Left forelimb (tissue), 1 donor: ENCODE data around the gene TKTL1.
"Not testable (repeated sequence)": the region's sequence is repeated elsewhere in the genome, so short reads cannot be mapped to it uniquely, and the experiment has no call there.

ENCODE experiments used
- DNase-seq: peaks from one replicate; pipeline ENCODE4 v3.0.0-alpha.2; 2018; ENCODE audit warnings: low spot score

The TKTL1 gene

DNA sequence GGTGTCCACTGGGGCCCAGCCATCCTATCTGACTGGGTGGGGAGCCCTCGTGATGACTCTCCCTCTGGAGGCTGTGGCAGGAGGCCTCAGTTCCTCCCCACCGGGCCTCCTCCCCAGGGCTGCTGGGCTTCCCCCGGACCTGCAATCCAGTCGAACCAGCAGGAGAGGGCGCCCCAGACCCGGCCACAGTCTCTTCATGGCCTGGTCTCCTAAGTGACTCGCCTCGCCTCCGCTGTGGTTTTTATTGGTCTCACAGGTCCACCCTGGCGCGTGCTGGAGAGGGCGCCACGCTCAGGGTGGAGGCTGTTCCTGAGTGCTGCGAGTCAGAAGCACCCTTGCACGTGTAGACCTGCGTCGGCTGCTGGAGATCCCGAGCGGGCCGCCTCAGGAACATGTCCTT is 48.0 kb downstream of the TKTL1 start:
- DNase-seq: not testable (repeated sequence)

GRCh38 chrX:154348114-154348531 is 52.5 kb downstream of the TKTL1 start:
- no peak for DNase-seq

GRCh38 chrX:154348646-154349358 is 53.2 kb downstream of the TKTL1 start:
- DNase-seq: no peak

- DNase-seq: no peak
Measured at GRCh38 chrX:154349359-154349935, 53.9 kb downstream of the TKTL1 start.

- DNase-seq: no peak
Measured at GRCh38 chrX:154349979-154350378, 54.4 kb downstream of the TKTL1 start.

GRCh38 chrX:154350429-154351182 is 55.0 kb downstream of the TKTL1 start:
- no peak for DNase-seq

GRCh38 chrX:154351183-154352011 is 55.8 kb downstream of the TKTL1 start:
- no peak for DNase-seq

DNA sequence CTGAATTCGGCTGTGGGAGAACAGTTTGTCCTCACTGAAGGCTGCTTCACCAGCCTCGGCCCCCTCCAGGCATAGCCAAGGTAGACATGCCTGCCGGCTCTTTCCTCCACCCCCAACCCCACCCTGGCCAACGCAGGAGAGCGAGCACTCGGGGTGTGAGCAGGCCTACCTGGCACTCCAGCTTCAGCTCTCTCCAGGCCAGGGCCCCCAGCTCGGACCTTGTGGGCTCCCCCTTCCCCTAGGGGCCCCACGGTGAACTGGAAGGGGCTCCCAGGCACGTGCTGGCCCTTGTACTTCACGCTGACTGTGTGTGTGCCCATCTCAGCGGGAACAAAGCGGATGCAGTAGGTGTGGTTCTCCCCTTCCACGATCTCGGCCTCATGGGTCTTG is 56.4 kb downstream of the TKTL1 start:
- DNase-seq: no peak

DNA sequence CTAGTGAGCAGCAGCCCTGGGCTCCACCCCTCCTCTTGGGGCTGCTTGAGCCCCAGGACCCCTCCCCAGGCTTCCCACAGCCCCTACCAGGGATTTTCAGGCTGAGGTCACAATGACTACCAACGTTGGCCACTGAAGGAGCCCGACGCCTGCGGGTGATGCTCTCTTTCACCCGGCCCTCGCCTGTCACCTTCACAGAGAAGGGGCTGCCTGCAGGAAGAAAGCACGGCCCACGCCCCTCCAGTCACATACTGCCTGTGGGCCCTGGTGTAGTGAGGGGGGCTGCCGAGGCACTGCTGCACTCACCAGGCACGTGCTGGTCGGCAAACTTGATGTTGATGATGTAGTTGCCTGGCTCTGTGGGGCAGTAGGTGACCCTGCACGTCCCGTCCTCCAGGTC is 56.9 kb downstream of the TKTL1 start:
- DNase-seq: no peak

GRCh38 chrX:154353172-154353843 is 57.7 kb downstream of the TKTL1 start:
- no peak for DNase-seq

DNA sequence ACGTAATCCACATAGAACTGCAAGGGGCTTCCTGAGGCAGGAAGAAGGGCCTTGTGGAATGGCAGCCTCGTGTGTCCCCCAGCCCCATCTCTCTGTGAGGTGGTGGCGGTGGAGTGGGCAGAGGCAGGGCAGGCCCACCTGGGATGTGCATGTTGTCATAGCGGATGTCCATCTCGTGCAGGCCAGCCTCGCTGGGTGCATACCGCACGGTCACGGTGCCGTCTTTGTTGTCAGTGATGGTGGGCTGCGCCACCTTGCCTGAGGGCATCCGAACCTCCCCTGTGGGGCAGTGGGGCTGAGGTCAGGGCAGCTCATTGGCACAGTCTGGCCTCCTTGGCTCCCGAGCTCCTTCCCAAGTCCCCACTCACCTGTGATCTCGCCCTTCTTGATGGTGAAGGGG is 58.4 kb downstream of the TKTL1 start:
- no peak for DNase-seq

DNA sequence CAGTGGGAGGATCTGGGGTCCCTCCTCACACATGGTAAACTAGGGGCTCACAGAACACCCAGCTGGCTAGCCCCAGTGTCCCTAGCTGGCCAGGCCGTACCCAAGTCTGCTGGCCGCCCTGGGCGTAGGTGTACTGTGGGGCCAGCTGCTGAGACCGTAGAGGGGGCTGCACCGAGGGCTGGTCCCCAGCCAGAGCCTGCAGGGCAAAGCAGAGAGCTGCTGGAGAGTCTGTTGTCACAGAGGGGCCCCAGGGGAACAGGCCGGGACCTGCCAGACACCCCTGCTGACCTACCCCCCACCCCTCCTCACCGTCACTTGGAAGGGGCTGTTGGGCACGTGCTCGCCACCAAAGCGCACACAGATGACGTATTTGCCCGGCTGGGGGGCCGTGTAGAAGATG is 58.9 kb downstream of the TKTL1 start:
- DNase-seq: no peak

GRCh38 chrX:154355094-154355775 is 59.6 kb downstream of the TKTL1 start:
- no peak for DNase-seq

- no peak for DNase-seq
Measured at GRCh38 chrX:154355776-154356140, 60.2 kb downstream of the TKTL1 start.

DNA sequence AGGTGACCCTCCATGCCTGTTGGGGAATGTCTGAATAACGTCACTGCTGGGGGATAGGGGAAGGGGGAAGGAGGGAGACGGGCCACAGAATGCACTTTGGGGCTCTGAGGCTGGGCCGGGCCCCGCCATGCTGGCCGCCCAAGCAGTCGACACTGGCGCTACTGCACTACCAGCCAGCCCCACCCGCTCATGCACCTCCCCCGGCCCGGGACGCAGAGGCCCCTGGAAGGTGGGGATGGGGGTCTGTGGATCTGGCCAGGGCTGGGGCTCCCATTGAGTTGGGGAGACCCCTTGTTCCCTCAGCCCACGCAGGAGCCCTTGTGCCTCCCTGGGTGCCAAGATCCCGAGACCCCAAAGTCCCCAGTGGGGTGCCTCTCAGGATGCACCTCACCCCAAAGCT is 61.0 kb downstream of the TKTL1 start:
- DNase-seq: no peak

- no peak for DNase-seq
Measured at GRCh38 chrX:154357205-154357604, 61.6 kb downstream of the TKTL1 start.

- DNase-seq: no peak
Measured at GRCh38 chrX:154358011-154358410, 62.4 kb downstream of the TKTL1 start.

DNA sequence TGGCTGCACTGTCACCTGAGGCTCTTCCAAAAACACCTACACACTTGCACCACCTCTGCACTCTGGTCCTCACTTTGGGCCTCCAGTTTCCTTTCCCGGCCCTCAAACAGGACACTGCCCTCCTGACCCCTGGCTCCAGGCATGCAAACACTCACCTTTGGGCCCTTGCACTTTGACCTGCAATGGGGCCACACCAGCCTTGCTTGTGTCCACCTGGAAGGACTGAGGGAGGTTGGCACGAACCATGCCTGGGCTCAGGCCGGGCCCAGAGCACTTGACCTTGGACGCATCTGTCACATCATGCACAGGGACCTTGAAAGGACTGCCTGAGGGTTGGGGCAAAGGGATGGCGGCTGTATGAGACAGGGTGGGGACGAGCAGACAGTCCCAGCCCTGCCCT is 63.2 kb downstream of the TKTL1 start:
- DNase-seq: no peak

DNA sequence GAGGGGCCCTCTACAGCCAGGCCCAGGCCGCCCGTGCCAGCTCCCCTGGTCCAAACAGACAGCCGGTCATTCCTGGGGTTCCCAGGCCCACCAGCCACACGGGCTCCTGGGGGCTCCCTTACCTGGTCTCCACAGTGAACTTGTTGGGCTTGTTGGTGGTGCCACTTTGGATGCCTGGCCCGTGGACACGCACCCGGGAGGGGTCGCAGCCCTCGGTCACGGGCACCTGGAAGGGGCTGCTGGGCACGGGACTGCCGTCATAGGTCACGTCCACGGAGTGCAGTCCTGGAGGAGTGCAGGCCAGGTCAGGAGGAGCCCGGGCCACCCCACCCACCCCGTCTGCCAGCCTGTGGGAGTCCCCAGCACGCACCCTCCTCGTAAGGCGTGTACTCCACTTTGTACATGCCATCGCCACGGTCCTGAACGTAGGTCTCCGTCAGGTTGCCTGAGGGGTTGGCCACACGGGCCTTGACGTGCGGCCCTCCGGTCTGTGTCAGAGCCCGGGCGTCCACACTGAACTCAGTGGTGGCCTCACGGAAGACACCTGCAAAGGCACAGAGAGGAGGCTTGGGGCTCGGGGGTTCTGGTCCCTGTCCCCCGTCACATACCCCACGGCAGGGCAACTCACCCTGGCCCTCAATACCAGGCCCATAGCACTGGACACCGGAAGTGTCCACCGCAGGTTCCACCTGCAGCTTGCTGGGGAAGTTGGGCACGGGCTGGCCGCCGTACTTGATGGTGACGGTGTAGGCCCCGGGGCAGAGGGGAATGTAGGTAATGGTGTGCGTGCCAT is 64.0 kb downstream of the TKTL1 start:
- DNase-seq: no peak

GRCh38 chrX:154360155-154360713 is 64.6 kb downstream of the TKTL1 start:
- DNase-seq: no peak
